ENCODE measurements around the gene CABYR.

GRCh38 chr18:24208270-24209035 is 69.6 kb downstream of the CABYR start:
- TF ChIP-seq POLR2A (IDR thresholded peaks at IDR 0.05; ENCODE audit: extremely low read depth, insufficient read length): no peak
- no peak for TF ChIP-seq CTCF (IDR thresholded peaks at IDR 0.05; ENCODE audit: low read depth, low read length)
